HEK293T (cell line): ENCODE measurements around the gene AQP12A.

Experiments
- ARNT ChIP-seq: fragments of 450-650 bp; IDR thresholded peaks from 2 replicates; pipeline ENCODE4 v1.6.1; 2017; ENCODE audit warnings: mild to moderate bottlenecking
- BHLHE40 ChIP-seq: fragments of 450-650 bp; IDR thresholded peaks from 2 replicates; pipeline ENCODE4 v1.6.1; 2016; ENCODE audit warnings: mild to moderate bottlenecking, moderate library complexity, borderline replicate concordance
- FOXK2 ChIP-seq: fragments of 450-650 bp; IDR thresholded peaks from 2 replicates; pipeline ENCODE4 v1.6.1; 2016; ENCODE audit warnings: mild to moderate bottlenecking
- FOXM1 ChIP-seq: fragments of 450-650 bp; IDR thresholded peaks from 2 replicates; pipeline ENCODE4 v1.6.1; 2017; ENCODE audit warnings: mild to moderate bottlenecking, borderline replicate concordance
- L3MBTL2 ChIP-seq: fragments of 450-650 bp; conservative IDR thresholded peaks from 2 replicates; pipeline ENCODE4 v1.6.1; 2016; ENCODE audit warnings: mild to moderate bottlenecking
- SP1 ChIP-seq: fragments of 450-650 bp; IDR thresholded peaks from 2 replicates; pipeline ENCODE4 v1.6.1; 2017
- SUZ12 ChIP-seq: fragments of 450-650 bp; IDR thresholded peaks from 2 replicates; pipeline ENCODE4 v1.6.1; 2016; ENCODE audit warnings: mild to moderate bottlenecking
- TF ChIP-seq, protein P1 (sequence below): fragments of 450-650 bp; IDR thresholded peaks from 2 replicates; pipeline ENCODE4 v1.6.1; 2016

DNA sequence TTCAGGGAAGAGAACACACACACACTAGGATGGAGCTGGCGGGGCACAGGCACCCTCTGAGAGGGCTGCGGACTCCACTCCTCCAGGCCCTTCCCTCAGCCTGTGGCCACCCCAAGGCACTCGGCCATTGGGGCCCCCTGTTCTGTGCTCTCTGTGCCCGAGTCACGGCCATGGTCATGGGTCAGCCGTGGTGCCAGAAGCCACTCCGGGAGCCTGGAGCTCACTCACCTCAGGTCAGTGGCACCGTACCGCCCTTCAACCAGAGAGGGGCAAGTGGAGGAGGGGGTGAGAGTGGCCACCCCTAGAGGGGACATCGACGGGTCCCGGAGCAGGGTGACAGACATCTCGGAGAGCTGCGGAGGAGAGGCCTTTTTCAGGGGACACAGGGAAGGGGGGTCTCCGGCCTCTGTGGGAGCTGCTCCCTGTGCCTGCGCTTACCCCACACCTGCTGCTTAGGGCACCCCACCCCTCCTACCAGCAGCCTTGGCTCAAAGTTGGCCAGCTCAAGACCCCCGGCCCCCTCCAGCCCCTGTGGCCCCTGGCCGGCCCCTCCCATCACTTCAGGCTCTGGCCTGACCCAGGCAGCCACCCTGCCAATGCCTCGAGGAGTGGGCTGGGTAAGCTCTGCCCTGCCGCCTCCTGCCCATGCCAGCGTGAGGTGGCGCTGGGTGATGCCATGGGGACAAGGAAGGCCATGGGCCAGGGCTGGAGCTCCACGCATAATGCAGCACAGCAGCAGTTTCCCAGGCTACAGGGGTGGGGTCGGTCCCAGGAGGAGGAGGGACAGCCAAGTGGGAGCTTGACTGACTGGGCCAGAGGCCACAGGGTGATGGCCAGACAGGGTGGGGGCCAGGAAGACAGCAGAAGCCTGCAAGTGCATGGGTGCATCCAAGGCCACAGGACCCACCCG is 29.3 kb downstream of the AQP12A start:
- TF ChIP-seq, protein P1, sequence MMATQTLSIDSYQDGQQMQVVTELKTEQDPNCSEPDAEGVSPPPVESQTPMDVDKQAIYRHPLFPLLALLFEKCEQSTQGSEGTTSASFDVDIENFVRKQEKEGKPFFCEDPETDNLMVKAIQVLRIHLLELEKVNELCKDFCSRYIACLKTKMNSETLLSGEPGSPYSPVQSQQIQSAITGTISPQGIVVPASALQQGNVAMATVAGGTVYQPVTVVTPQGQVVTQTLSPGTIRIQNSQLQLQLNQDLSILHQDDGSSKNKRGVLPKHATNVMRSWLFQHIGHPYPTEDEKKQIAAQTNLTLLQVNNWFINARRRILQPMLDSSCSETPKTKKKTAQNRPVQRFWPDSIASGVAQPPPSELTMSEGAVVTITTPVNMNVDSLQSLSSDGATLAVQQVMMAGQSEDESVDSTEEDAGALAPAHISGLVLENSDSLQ = no peak
- TF ChIP-seq ARNT (no peak), FOXM1 (no peak), BHLHE40 (no peak), L3MBTL2 (no peak), SP1 (no peak), FOXK2 (no peak), SUZ12 (no peak)
